ENCODE data around the gene IQSEC2. TPM values are rescaled to one million over a fixed set of nuclear protein-coding genes. Genes with fewer than 3 reads are reported as not detected.

Gene IQSEC2
- total and polyA plus RNA-seq, 9 of the 15 experiments (the other 6 are each of a cell fraction or from before 2014, with no cell fraction given): 2.7 to 41.8 (median 20.1) TPM

GRCh38 chrX:53237056-53237455 lies 44.3 kb downstream of the IQSEC2 start:
- H3K36me3 ChIP-seq (ENCODE audit: control insufficient read depth, insufficient read depth, low read length): peaks cover 44% of the 10 kb centered on the region; the same call in 2 of the 3 replicates
- H4K20me1 ChIP-seq (replicated peaks; ENCODE audit: control insufficient read depth, insufficient read depth, low read length): no peaks in the 10 kb centered on the region; the same call in 1 of the 2 replicates
- no peak overlapping the region for H3K4me3 ChIP-seq
- FAIRE-seq (no peak), DNase-seq (ENCODE audit: extremely low read depth in 1 of 4, low spot score in 3 of 4) (no peak), ATAC-seq (no peak)
- ChIA-PET CTCF (ENCODE audit: low intra/inter-chr PET ratio) (no interaction called here), POLR2A (interaction anchor here (1.1 to 1.5 kb wide), 3 partner anchors 12 to 18 kb away, joined by 3 to 9 read pairs (median 5); partner anchors contain the start of gene KDM5C)
- no peak overlapping the region for H3K27ac ChIP-seq (ENCODE audit: extremely low read depth, low read depth, low read length)
- no TSS peak for BruUV-seq (replicated peaks)
- no peaks in the 10 kb centered on the region for H3K27me3 ChIP-seq (ENCODE audit: control insufficient read depth in 2 of 2, insufficient read depth in 2 of 2, low read length in 2 of 2)
- TF ChIP-seq DEAF1 (CRISPR knock-in tag; IDR thresholded peaks at IDR 0.05) (no peak), PKNOX1 (IDR thresholded peaks at IDR 0.05) (no peak), ZBTB5 (IDR thresholded peaks at IDR 0.05) (no peak), E2F6 (IDR thresholded peaks at IDR 0.05; ENCODE audit: borderline replicate concordance in 1 of 2, extremely low read depth in 1 of 2, insufficient read depth in 1 of 2, insufficient read length in 1 of 2, low read depth in 1 of 2, low read length in 1 of 2, poor library complexity in 1 of 2, severe bottlenecking in 1 of 2) (no peak), FOXA3 (CRISPR knock-in tag; conservative IDR thresholded peaks at IDR 0.05 in 1 of 2, IDR thresholded peaks at IDR 0.05 in 1 of 2) (no peak), TAL1 (IDR thresholded peaks at IDR 0.05) (no peak), ZNF384 (IDR thresholded peaks at IDR 0.05; ENCODE audit: low read depth, low read length) (no peak), ZKSCAN8 (CRISPR knock-in tag; IDR thresholded peaks at IDR 0.05) (no peak), ASH1L (IDR thresholded peaks at IDR 0.05; ENCODE audit: borderline replicate concordance, low read depth, partially characterized antibody) (no peak), ILK (tag; IDR thresholded peaks at IDR 0.05; ENCODE audit: borderline replicate concordance, low read depth) (no peak)
- TF ChIP-seq, protein P1, sequence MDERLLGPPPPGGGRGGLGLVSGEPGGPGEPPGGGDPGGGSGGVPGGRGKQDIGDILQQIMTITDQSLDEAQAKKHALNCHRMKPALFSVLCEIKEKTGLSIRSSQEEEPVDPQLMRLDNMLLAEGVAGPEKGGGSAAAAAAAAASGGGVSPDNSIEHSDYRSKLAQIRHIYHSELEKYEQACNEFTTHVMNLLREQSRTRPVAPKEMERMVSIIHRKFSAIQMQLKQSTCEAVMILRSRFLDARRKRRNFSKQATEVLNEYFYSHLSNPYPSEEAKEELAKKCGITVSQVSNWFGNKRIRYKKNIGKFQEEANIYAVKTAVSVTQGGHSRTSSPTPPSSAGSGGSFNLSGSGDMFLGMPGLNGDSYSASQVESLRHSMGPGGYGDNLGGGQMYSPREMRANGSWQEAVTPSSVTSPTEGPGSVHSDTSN (CRISPR knock-in tag; IDR thresholded peaks at IDR 0.05; ENCODE audit: low read depth): no peak
- TF ChIP-seq, protein P1 (tag; conservative IDR thresholded peaks at IDR 0.05; ENCODE audit: low read depth): no peak
- H3K9me1 ChIP-seq (ENCODE audit: control insufficient read depth, insufficient read depth, low read length): no peaks in the 10 kb centered on the region
- 73% methylated on average over 9 of the region's 10 CpGs for WGBS (ENCODE audit: insufficient coverage, low coverage, missing lambda C conversion rate)
- in situ Hi-C loops (cut with MboI): no loop called here
- no peak overlapping the region for H3K9ac ChIP-seq (ENCODE audit: insufficient read depth in 1 of 2, low read depth in 2 of 2, low read length in 2 of 2)
- intact Hi-C loops (cut with micrococcal nuclease): no loop called here
- no peak overlapping the region for H3K4me2 ChIP-seq (ENCODE audit: insufficient read depth, low read length)
- peaks cover 0 to 7% of the 10 kb centered on the region in 2 experiments; a peak in 1 of 5 replicates for H3K4me1 ChIP-seq (replicated peaks in 1 of 2; ENCODE audit: control insufficient read depth in 2 of 2, insufficient read depth in 2 of 2, low read length in 2 of 2)
- H2AFZ ChIP-seq (ENCODE audit: low read depth, low read length): no peak overlapping the region
- H3K9me3 ChIP-seq (replicated peaks; ENCODE audit: control insufficient read depth, insufficient read depth, low read depth, low read length): no peaks in the 10 kb centered on the region
- H3K79me2 ChIP-seq (ENCODE audit: control insufficient read depth, insufficient read depth, low read length): no peaks in the 10 kb centered on the region

Measured in K562 (cell line).